ENCODE results near the gene RNF14.

RNF14 gene

GRCh38 chr5:141968914-141969608 is at the start of gene RNF14:
Gene RNF14, plus strand, starts transcription at chr5:141969105. Its CDS starts 4,484 bp downstream, at chr5:141973589.
- DNase-seq (ENCODE audit: low read depth in 2 of 2), result peak; percentile 93 to 95

- DNase-seq (ENCODE audit: low read depth in 2 of 2), result no peak
Observed at GRCh38 chr5:141919218-141920119, 49.4 kb upstream of the RNF14 start.

- DNase-seq (ENCODE audit: low read depth in 2 of 2), result no peak
Observed at GRCh38 chr5:141920771-141921170, 48.1 kb upstream of the RNF14 start.

GRCh38 chr5:141922827-141923447 is 46.0 kb upstream of the RNF14 start:
- peak in 1 of 2 donors; percentile 13 for DNase-seq (ENCODE audit: low read depth in 2 of 2)

GRCh38 chr5:141923448-141924313 is 45.2 kb upstream of the RNF14 start, which contains the start of gene DELE1:
Gene DELE1, plus strand, starts transcription at chr5:141923871. Its CDS starts 71 bp downstream, at chr5:141923942.
- DNase-seq (ENCODE audit: low read depth in 2 of 2), result peak; percentile 85 to 97

GRCh38 chr5:141926434-141926833 is 42.5 kb upstream of the RNF14 start:
- DNase-seq (ENCODE audit: low read depth in 2 of 2), result no peak

- no peak for DNase-seq (ENCODE audit: low read depth in 2 of 2)
Observed at GRCh38 chr5:141928051-141928450, 40.9 kb upstream of the RNF14 start.

GRCh38 chr5:141929398-141930058 is 39.4 kb upstream of the RNF14 start:
- no peak for DNase-seq (ENCODE audit: low read depth in 2 of 2)

GRCh38 chr5:141931694-141932093 is 37.2 kb upstream of the RNF14 start:
- DNase-seq (ENCODE audit: low read depth in 2 of 2), result no peak

- DNase-seq (ENCODE audit: low read depth in 2 of 2), result no peak
Observed at GRCh38 chr5:141933151-141933550, 35.8 kb upstream of the RNF14 start.

GRCh38 chr5:141934099-141934844 is 34.6 kb upstream of the RNF14 start:
- DNase-seq (ENCODE audit: low read depth in 2 of 2), result no peak

- no peak for DNase-seq (ENCODE audit: low read depth in 2 of 2)
Observed at GRCh38 chr5:141935538-141935937, 33.4 kb upstream of the RNF14 start.

GRCh38 chr5:141940695-141941271 is 28.1 kb upstream of the RNF14 start:
- no peak for DNase-seq (ENCODE audit: low read depth in 2 of 2)

- DNase-seq (ENCODE audit: low read depth in 2 of 2), result no peak
Observed at GRCh38 chr5:141941307-141941706, 27.6 kb upstream of the RNF14 start.

- DNase-seq (ENCODE audit: low read depth in 2 of 2), result no peak
Observed at GRCh38 chr5:141941779-141942178, 27.1 kb upstream of the RNF14 start.

GRCh38 chr5:141942185-141942857 is 26.6 kb upstream of the RNF14 start:
- no peak for DNase-seq (ENCODE audit: low read depth in 2 of 2)

GRCh38 chr5:141944076-141944475 is 24.8 kb upstream of the RNF14 start:
- no peak for DNase-seq (ENCODE audit: low read depth in 2 of 2)

- DNase-seq (ENCODE audit: low read depth in 2 of 2), result no peak
Observed at GRCh38 chr5:141945511-141946051, 23.3 kb upstream of the RNF14 start.

- no peak for DNase-seq (ENCODE audit: low read depth in 2 of 2)
Observed at GRCh38 chr5:141947316-141947715, 21.6 kb upstream of the RNF14 start.
